ENCODE measurements around the gene TRPC6.

- TF ChIP-seq POLR2A (IDR thresholded peaks at IDR 0.05) = no peak
- TF ChIP-seq, protein P1, sequence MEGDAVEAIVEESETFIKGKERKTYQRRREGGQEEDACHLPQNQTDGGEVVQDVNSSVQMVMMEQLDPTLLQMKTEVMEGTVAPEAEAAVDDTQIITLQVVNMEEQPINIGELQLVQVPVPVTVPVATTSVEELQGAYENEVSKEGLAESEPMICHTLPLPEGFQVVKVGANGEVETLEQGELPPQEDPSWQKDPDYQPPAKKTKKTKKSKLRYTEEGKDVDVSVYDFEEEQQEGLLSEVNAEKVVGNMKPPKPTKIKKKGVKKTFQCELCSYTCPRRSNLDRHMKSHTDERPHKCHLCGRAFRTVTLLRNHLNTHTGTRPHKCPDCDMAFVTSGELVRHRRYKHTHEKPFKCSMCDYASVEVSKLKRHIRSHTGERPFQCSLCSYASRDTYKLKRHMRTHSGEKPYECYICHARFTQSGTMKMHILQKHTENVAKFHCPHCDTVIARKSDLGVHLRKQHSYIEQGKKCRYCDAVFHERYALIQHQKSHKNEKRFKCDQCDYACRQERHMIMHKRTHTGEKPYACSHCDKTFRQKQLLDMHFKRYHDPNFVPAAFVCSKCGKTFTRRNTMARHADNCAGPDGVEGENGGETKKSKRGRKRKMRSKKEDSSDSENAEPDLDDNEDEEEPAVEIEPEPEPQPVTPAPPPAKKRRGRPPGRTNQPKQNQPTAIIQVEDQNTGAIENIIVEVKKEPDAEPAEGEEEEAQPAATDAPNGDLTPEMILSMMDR (IDR thresholded peaks at IDR 0.05) = no peak
These were observed 28.4 kb downstream of the TRPC6 start for GRCh38 chr11:101555366-101555765.

All from right lobe of liver (tissue), 4 donors.